Left lung (tissue), 10 donors: ENCODE results near the gene ICAM4. TPM values are rescaled to one million over a fixed set of nuclear protein-coding genes. Genes with fewer than 3 reads are reported as not detected.

Source experiments
- ATAC-seq: fragments of 200-7000 bp; cut with Tn5 transposase; one replicate; pipeline ENCODE4 v1.9.1; 2020; ENCODE audit warnings: moderate library complexity
- DNase-seq, 4 donors: peaks; one replicate each; pipeline ENCODE4 v3.0.0-alpha.2; 2013 to 2020
- H3K27ac ChIP-seq, 2 donors: fragments of 200-600 bp; sonication (generic) in 1 of 2; one replicate each; pipeline versions ENCODE4 v1.5.0 to v1.8.0; 2020 to 2021
- H3K27me3 ChIP-seq, 2 donors: fragments of 200-600 bp; sonication (generic) in 1 of 2; one replicate each; pipeline versions ENCODE4 v1.5.0 to v1.8.0; 2020 to 2021
- H3K36me3 ChIP-seq, 2 donors: fragments of 200-600 bp; sonication (generic) in 1 of 2; one replicate each; pipeline versions ENCODE4 v1.5.0 to v1.8.0; 2020 to 2021
- H3K4me1 ChIP-seq, 2 donors: fragments of 200-600 bp; one replicate each; pipeline ENCODE4 v1.8.0; 2021
- H3K4me3 ChIP-seq, 2 donors: fragments of 200-600 bp; sonication (generic) in 1 of 2; one replicate each; pipeline versions ENCODE4 v1.5.0 to v1.8.0; 2020 to 2021; ENCODE audit warnings: mild to moderate bottlenecking in 1 of 2
- H3K9me3 ChIP-seq, 2 donors: fragments of 200-600 bp; sonication (generic) in 1 of 2; one replicate each; pipeline versions ENCODE4 v1.5.0 to v1.8.0; 2020 to 2021
- intact Hi-C, 2 donors: fragments of 100-400 bp; cut with DNase I; formaldehyde crosslinking; loops; one replicate each; pipeline versions ENCODE4 v1.11.2 to v1.14.2; 2022
- polyA plus RNA-seq, 6 donors: library from polyadenylated mRNA; unstranded; fragments of 120-200 nt; gene quantifications; one replicate each; pipeline ENCODE4 v1.2.1, GENCODE V29; 2013; ENCODE audit not compliant: insufficient read length in 6 of 6
- total RNA-seq, 2 donors: library from RNA; stranded (reverse); fragmentation: NEBNext Ultra II Directional; extraction: Animal tissue kit (Norgen Biotek cat#: 25700); gene quantifications; one replicate each; pipeline ENCODE4 v1.2.1, GENCODE V29; 2021
- TF ChIP-seq, protein P1 (sequence below), 2 donors: fragments of 200-600 bp; sonication (generic) in 1 of 2; IDR thresholded peaks; one replicate each; pipeline versions ENCODE4 v1.5.0 to v1.8.0; 2021; ENCODE audit warnings: antibody characterized with exemption in 2 of 2
- donor health status: DM: no; HTN: yes; CAD: no.
- donor health status: DM: no; HTN: no; CAD: no.

Gene ICAM4
- total and polyA plus RNA-seq, 8 donors: 4.5 to 25.3 (median 14.7) TPM

- H3K36me3 ChIP-seq: no peaks in the 10 kb centered on the region
- peak overlapping the region in 1 of 2 donors; percentile 48 for H3K4me3 ChIP-seq
- no peak overlapping the region for H3K27ac ChIP-seq
- DNase-seq: peak in 1 of 4 donors; percentile 57
- no peak for ATAC-seq
- no peaks in the 10 kb centered on the region for H3K9me3 ChIP-seq
- peaks cover 31 to 84% of the 10 kb centered on the region in 2 donors for H3K27me3 ChIP-seq
- TF ChIP-seq, protein P1, sequence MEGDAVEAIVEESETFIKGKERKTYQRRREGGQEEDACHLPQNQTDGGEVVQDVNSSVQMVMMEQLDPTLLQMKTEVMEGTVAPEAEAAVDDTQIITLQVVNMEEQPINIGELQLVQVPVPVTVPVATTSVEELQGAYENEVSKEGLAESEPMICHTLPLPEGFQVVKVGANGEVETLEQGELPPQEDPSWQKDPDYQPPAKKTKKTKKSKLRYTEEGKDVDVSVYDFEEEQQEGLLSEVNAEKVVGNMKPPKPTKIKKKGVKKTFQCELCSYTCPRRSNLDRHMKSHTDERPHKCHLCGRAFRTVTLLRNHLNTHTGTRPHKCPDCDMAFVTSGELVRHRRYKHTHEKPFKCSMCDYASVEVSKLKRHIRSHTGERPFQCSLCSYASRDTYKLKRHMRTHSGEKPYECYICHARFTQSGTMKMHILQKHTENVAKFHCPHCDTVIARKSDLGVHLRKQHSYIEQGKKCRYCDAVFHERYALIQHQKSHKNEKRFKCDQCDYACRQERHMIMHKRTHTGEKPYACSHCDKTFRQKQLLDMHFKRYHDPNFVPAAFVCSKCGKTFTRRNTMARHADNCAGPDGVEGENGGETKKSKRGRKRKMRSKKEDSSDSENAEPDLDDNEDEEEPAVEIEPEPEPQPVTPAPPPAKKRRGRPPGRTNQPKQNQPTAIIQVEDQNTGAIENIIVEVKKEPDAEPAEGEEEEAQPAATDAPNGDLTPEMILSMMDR (IDR thresholded peaks at IDR 0.05): no peak
- peaks cover 31 to 71% of the 10 kb centered on the region in 2 donors for H3K4me1 ChIP-seq
- intact Hi-C loops: no loop called here
These were observed 7.0 kb downstream of the ICAM4 start for GRCh38 chr19:10293637-10294367.

DNA sequence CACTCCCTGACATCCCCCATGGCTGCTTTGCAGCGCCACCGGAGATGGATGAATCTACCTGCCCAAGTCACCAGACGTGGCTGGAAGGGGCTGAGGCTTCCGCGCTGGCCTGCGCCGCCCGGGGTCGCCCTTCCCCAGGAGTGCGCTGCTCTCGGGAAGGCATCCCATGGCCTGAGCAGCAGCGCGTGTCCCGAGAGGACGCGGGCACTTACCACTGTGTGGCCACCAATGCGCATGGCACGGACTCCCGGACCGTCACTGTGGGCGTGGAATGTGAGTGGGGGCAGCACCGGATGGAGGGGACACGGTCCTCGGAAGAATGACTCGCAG is 7.6 kb downstream of the ICAM4 start:
- H3K36me3 ChIP-seq: no peaks in the 10 kb centered on the region
- H3K27me3 ChIP-seq: peaks cover 31 to 79% of the 10 kb centered on the region in 2 donors
- TF ChIP-seq, protein P1 (IDR thresholded peaks at IDR 0.05): no peak
- no peaks in the 10 kb centered on the region for H3K9me3 ChIP-seq
- peaks cover 26 to 67% of the 10 kb centered on the region in 2 donors for H3K4me1 ChIP-seq
- DNase-seq: peak in 1 of 4 donors; percentile 80
- ATAC-seq: no peak
- intact Hi-C loops: no loop called here
- H3K27ac ChIP-seq: no peak overlapping the region
- no peak overlapping the region for H3K4me3 ChIP-seq

DNA sequence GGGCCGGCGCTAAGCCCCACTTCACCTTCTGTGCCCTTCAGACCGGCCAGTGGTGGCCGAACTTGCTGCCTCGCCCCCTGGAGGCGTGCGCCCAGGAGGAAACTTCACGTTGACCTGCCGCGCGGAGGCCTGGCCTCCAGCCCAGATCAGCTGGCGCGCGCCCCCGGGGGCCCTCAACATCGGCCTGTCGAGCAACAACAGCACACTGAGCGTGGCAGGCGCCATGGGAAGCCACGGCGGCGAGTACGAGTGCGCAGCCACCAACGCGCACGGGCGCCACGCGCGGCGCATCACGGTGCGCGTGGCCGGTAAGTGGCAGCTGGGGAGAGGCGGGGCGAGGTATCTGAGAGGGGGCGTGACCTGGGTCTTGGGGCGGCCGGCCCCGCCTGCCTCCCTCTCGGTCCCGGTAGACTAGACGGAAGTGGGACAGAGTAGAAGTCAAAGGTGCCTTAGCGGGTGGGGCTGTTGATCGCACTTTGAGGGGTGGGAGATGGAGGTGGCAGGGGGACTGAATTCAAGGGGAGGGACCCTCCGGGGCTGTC is 8.6 kb downstream of the ICAM4 start:
- intact Hi-C loops: no loop called here
- no peak overlapping the region for H3K27ac ChIP-seq
- TF ChIP-seq, protein P1 (IDR thresholded peaks at IDR 0.05): no peak
- H3K4me3 ChIP-seq: peak overlapping the region; percentile 24 to 40
- no peaks in the 10 kb centered on the region for H3K36me3 ChIP-seq
- peaks cover 15 to 66% of the 10 kb centered on the region in 2 donors for H3K4me1 ChIP-seq
- DNase-seq (peak in 3 of 4 donors; percentile 39 to 94 (median 75)), ATAC-seq (peak; percentile 39)
- H3K9me3 ChIP-seq: no peaks in the 10 kb centered on the region
- peaks cover 31 to 68% of the 10 kb centered on the region in 2 donors for H3K27me3 ChIP-seq

GRCh38 chr19:10295847-10296591 is 9.3 kb downstream of the ICAM4 start:
- Histone ChIP-seq H3K27me3 (peaks cover 27 to 62% of the 10 kb centered on the region in 2 donors), H3K9me3 (no peaks in the 10 kb centered on the region), H3K27ac (no peak overlapping the region), H3K4me1 (peaks cover 9 to 60% of the 10 kb centered on the region in 2 donors), H3K4me3 (peak overlapping the region in 1 of 2 donors; percentile 40), H3K36me3 (no peaks in the 10 kb centered on the region)
- DNase-seq: no peak
- intact Hi-C loops: no loop called here
- TF ChIP-seq, protein P1 (IDR thresholded peaks at IDR 0.05): no peak
- no peak for ATAC-seq
